Fibroblast of lung (primary cell): ENCODE results near the gene OLFM3. TPM values are rescaled to one million over a fixed set of nuclear protein-coding genes. Genes with fewer than 3 reads are reported as not detected.

Experiments used
- DNase-seq, 2 donors: peaks; one replicate each; pipeline versions ENCODE4 v3.0.0 to v3.0.0-alpha.2; 2010; ENCODE audit warnings: low read depth in 2 of 2
- H2AFZ ChIP-seq: 2 replicates; pipeline ENCODE4 v1.5.1; 2012; ENCODE audit warnings: low read length, control low read depth, inconsistent platforms
- H3K27ac ChIP-seq: 2 replicates; pipeline ENCODE4 v1.5.1; 2011; ENCODE audit warnings: low read length, control low read depth; ENCODE audit not compliant: insufficient read depth
- H3K27me3 ChIP-seq: 2 replicates; pipeline ENCODE4 v1.5.1; 2011; ENCODE audit warnings: mild to moderate bottlenecking, low read length; ENCODE audit not compliant: control insufficient read depth, insufficient read depth
- H3K36me3 ChIP-seq: 2 replicates; pipeline ENCODE4 v1.5.1; 2011; ENCODE audit warnings: low read length; ENCODE audit not compliant: control insufficient read depth, insufficient read depth
- H3K4me1 ChIP-seq: 2 replicates; pipeline ENCODE4 v1.5.1; 2011; ENCODE audit warnings: low read length; ENCODE audit not compliant: control insufficient read depth, insufficient read depth; ENCODE audit errors: extremely low read depth
- H3K4me2 ChIP-seq: 2 replicates; pipeline ENCODE4 v1.5.1; 2011; ENCODE audit warnings: low read length, control low read depth; ENCODE audit not compliant: insufficient read depth; ENCODE audit errors: extremely low read depth
- H3K4me3 ChIP-seq, 4 experiments: fragments of 200-600 bp in 1 of 4; sonication (generic) in 1 of 4; replicated peaks in 1 of 4; 2 replicates each; pipeline ENCODE4 v1.5.1; 2011 to 2016; ENCODE audit warnings: low read length in 4 of 4, low read depth in 3 of 4, mild to moderate bottlenecking in 3 of 4, control low read depth in 2 of 4, inconsistent platforms in 1 of 4, mixed read lengths in 1 of 4; ENCODE audit not compliant: insufficient read depth in 1 of 4; ENCODE audit errors: control extremely low read depth in 1 of 4
- H3K79me2 ChIP-seq: 2 replicates; pipeline ENCODE4 v1.5.1; 2012; ENCODE audit warnings: mild to moderate bottlenecking, low read length, inconsistent platforms; ENCODE audit not compliant: control insufficient read depth, insufficient read depth
- H3K9ac ChIP-seq: 2 replicates; pipeline ENCODE4 v1.5.1; 2011; ENCODE audit warnings: mild to moderate bottlenecking, low read length, control low read depth; ENCODE audit not compliant: insufficient read depth
- H3K9me3 ChIP-seq: 2 replicates; pipeline ENCODE4 v1.5.1; 2012; ENCODE audit warnings: low read depth, low read length; ENCODE audit not compliant: control insufficient read depth, insufficient read depth
- H4K20me1 ChIP-seq: 2 replicates; pipeline ENCODE4 v1.5.1; 2011; ENCODE audit warnings: low read length; ENCODE audit not compliant: control insufficient read depth, insufficient read depth; ENCODE audit errors: extremely low read depth
- CTCF ChIP-seq, 2 donors: IDR thresholded peaks in 1 of 2; conservative IDR thresholded peaks in 1 of 2; 1 replicate in 1 of 2; 2 replicates in 1 of 2; pipeline ENCODE4 v1.5.1; 2011 to 2012; ENCODE audit warnings: low read length in 2 of 2, control low read depth in 1 of 2, inconsistent platforms in 1 of 2, low read depth in 1 of 2, mild to moderate bottlenecking in 1 of 2
- EZH2 ChIP-seq: IDR thresholded peaks from 2 replicates; pipeline ENCODE4 v1.5.1; 2012; ENCODE audit warnings: low read length, control low read depth, mild to moderate bottlenecking; ENCODE audit errors: missing control alignments
- polyA plus RNA-seq, 2 donors: library from polyadenylated mRNA; depleted of rRNA in 1 of 2; stranded (reverse) in 1 of 2; unstranded in 1 of 2; fragments of >200 nt; gene quantifications; 2 replicates each; pipeline ENCODE4 v1.2.1, GENCODE V29; 2011 to 2012; ENCODE audit warnings: missing spikeins in 1 of 2
- total RNA-seq: library from RNA; depleted of rRNA; stranded (reverse); fragments of >200 nt; gene quantifications from 2 replicates; pipeline ENCODE4 v1.2.1, GENCODE V29; 2014

The OLFM3 gene
- total and polyA plus RNA-seq, 2 donors (not counting 1 experiment from before 2014, with no cell fraction given), result not detected

DNA sequence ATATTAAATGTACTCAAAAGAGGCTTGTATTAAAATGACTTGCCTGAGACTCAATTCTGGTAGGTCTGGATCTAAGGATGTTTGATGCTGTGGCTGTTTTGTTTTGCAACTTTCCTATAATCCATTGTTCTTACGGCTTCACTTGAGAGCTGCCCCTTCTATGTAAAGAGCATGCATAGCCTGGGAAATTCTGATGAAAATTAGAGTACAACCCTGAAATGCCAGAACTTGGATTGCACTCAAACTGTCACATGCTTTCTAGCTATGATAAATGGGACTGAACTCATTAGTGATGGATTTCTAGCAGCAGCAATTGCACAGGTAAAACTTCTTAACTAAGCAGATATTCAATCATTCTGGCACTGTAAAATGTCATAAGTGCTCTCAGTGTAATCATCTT, 67.9 kb downstream of the OLFM3 start:
- TF ChIP-seq EZH2, result no peak
- TF ChIP-seq CTCF (conservative IDR thresholded peaks at IDR 0.05 in 1 of 2, IDR thresholded peaks at IDR 0.05 in 1 of 2; ENCODE audit: low read depth in 1 of 2, low read length in 2 of 2), result no peak
- H3K27ac ChIP-seq, result no peak overlapping the region

GRCh38 chr1:101924700-101925099, 72.0 kb downstream of the OLFM3 start:
- no peak overlapping the region for H3K27ac ChIP-seq
- no peak overlapping the region for H3K9ac ChIP-seq
- no peaks in the 10 kb centered on the region for H3K79me2 ChIP-seq
- no peaks in the 10 kb centered on the region for H3K27me3 ChIP-seq
- no peak overlapping the region for H3K4me3 ChIP-seq
- no peak overlapping the region for H3K4me2 ChIP-seq
- TF ChIP-seq EZH2 (no peak), CTCF (conservative IDR thresholded peaks at IDR 0.05 in 1 of 2, IDR thresholded peaks at IDR 0.05 in 1 of 2; ENCODE audit: low read depth in 1 of 2, low read length in 2 of 2) (no peak)
- no peaks in the 10 kb centered on the region for H4K20me1 ChIP-seq
- H3K4me1 ChIP-seq, result no peaks in the 10 kb centered on the region
- H3K9me3 ChIP-seq, result no peaks in the 10 kb centered on the region
- no peak overlapping the region for H2AFZ ChIP-seq
- H3K36me3 ChIP-seq, result no peaks in the 10 kb centered on the region
- DNase-seq, result no peak

More for the DNA sequence above, 67.9 kb downstream of the OLFM3 start:
- Histone ChIP-seq H3K79me2 (no peaks in the 10 kb centered on the region), H3K9me3 (no peaks in the 10 kb centered on the region), H2AFZ (no peak overlapping the region), H4K20me1 (no peaks in the 10 kb centered on the region), H3K4me3 (no peak overlapping the region), H3K27me3 (no peaks in the 10 kb centered on the region), H3K4me2 (no peak overlapping the region), H3K36me3 (no peaks in the 10 kb centered on the region), H3K4me1 (no peaks in the 10 kb centered on the region), H3K9ac (no peak overlapping the region)
- DNase-seq, result no peak

DNA sequence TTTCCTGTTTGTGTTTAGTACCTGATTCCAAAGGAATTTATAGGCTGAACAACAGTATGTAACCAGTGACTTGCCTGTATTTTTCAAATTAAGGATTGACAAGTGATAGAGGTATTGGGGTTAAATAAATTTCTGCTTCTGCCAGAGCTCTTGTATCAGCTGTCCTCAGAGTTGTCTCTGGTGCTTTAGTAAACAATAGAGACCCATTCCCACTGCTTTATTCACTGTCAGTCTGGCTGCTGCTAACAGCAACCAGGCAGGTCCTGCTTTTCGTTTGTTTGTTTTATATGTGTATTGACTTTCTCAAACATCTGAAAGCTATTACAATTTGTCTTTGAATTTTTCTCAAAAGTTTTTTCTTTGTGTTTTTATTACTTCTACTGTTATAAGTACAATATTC, 76.1 kb downstream of the OLFM3 start:
- H3K27me3 ChIP-seq, result no peaks in the 10 kb centered on the region
- H3K9ac ChIP-seq, result no peak overlapping the region
- H3K36me3 ChIP-seq, result no peaks in the 10 kb centered on the region
- no peak overlapping the region for H3K4me2 ChIP-seq
- TF ChIP-seq CTCF (conservative IDR thresholded peaks at IDR 0.05 in 1 of 2, IDR thresholded peaks at IDR 0.05 in 1 of 2; ENCODE audit: low read depth in 1 of 2, low read length in 2 of 2), result no peak
- TF ChIP-seq EZH2, result no peak
- no peak overlapping the region for H3K4me3 ChIP-seq
- H3K4me1 ChIP-seq, result no peaks in the 10 kb centered on the region
- H3K27ac ChIP-seq, result no peak overlapping the region
- no peak for DNase-seq
- no peak overlapping the region for H2AFZ ChIP-seq
- H3K79me2 ChIP-seq, result no peaks in the 10 kb centered on the region
- H4K20me1 ChIP-seq, result no peaks in the 10 kb centered on the region
- H3K9me3 ChIP-seq, result no peaks in the 10 kb centered on the region
